Measurements from ENCODE around the gene KIR3DL3. TPM values are rescaled to one million over a fixed set of nuclear protein-coding genes. Genes with fewer than 3 reads are reported as not detected.
A peak's percentile ranks its signal among the peaks of the same experiment; 100 is the strongest.
"Not testable (repeated sequence)": the region's sequence is repeated elsewhere in the genome, so short reads cannot be mapped to it uniquely, and the experiment has no call there.

Gene KIR3DL3
- polyA plus RNA-seq (not detected in 3 replicates), polyA minus RNA-seq (not detected in 3 replicates)
- not detected for polyA plus RNA-seq (2011; ENCODE audit: low read depth)
- not detected in 2 replicates for polyA plus RNA-seq (2011; cell fraction: cytosol; rRNA removed)
- not detected in 2 replicates for polyA plus RNA-seq (2011; cell fraction: nucleus; rRNA removed)
- not detected in 2 replicates for polyA plus RNA-seq (2012; ENCODE audit: low replicate concordance)
- not detected for polyA minus RNA-seq (2011; cell fraction: cytosol; rRNA and poly(A)+ RNA removed)
- polyA minus RNA-seq (2011; cell fraction: nucleus; rRNA and poly(A)+ RNA removed): not detected in 2 replicates

DNA sequence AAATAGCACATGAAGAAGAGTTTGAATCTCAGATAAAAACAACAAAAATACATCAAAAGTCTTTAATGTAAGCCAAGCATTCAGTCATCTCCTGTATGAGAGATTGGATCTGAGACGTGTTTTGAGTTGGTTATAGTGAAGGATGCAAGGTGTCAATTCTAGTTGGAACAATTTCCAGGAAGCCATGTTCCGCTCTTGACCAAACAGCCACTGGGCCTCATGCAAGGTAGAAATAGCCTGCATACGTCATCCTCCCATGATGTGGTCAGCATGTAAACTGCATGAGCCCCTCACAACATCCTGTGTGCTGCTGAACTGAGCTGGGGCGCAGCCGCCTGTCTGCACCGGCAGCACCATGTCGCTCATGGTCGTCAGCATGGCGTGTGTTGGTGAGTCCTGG is at the start of gene KIR3DL3:
TSS of gene KIR3DL3 (plus strand) at position 301 of the 400 bp plus-strand sequence. CDS start at position 356, 55 bp downstream.
- Histone ChIP-seq H3K27ac (ENCODE audit: control insufficient read depth, insufficient read depth, low read length) (no peak within 1 kb of the TSS), H3K9me1 (ENCODE audit: control insufficient read depth, extremely low read depth, insufficient read depth, low read length) (no peaks in the 10 kb centered on the region), H3K4me1 (ENCODE audit: control insufficient read depth, extremely low read depth, insufficient read depth, low read length) (no peaks in the 10 kb centered on the region), H3K9ac (ENCODE audit: control insufficient read depth, extremely low read depth, insufficient read depth, low read length) (no peak within 1 kb of the TSS), H4K20me1 (ENCODE audit: control insufficient read depth, extremely low read depth, insufficient read depth, low read length) (no peaks in the 10 kb centered on the region), H3K79me2 (ENCODE audit: control insufficient read depth, insufficient read depth, low read length) (no peaks in the 10 kb centered on the region), H3K36me3 (ENCODE audit: control insufficient read depth in 2 of 2, extremely low read depth in 1 of 2, insufficient read depth in 2 of 2, low read length in 2 of 2) (no peaks in the 10 kb centered on the region), H3K27me3 (ENCODE audit: control insufficient read depth, extremely low read depth, insufficient read depth, low read length) (no peaks in the 10 kb centered on the region), H3K4me2 (ENCODE audit: control insufficient read depth, extremely low read depth, insufficient read depth, low read depth, low read length) (no peak within 1 kb of the TSS), H3K4me3 (ENCODE audit: control insufficient read depth in 2 of 3, extremely low read depth in 1 of 3, insufficient read depth in 2 of 3, low read depth in 1 of 3, low read length in 3 of 3) (no peak within 1 kb of the TSS), H3K9me3 (ENCODE audit: control insufficient read depth, low read depth, low read length) (peaks cover 4% of the 10 kb centered on the region), H2AFZ (ENCODE audit: control insufficient read depth, low read length) (no peak within 1 kb of the TSS)
- no peak for FAIRE-seq
- dilution Hi-C loops (cut with MboI; ENCODE audit: extremely low pct_ligation_motif_present, low sequenced_read_pairs): no loop called here
- no peak for DNase-seq (ENCODE audit: low read depth, low spot score)
- TF ChIP-seq, protein P1, sequence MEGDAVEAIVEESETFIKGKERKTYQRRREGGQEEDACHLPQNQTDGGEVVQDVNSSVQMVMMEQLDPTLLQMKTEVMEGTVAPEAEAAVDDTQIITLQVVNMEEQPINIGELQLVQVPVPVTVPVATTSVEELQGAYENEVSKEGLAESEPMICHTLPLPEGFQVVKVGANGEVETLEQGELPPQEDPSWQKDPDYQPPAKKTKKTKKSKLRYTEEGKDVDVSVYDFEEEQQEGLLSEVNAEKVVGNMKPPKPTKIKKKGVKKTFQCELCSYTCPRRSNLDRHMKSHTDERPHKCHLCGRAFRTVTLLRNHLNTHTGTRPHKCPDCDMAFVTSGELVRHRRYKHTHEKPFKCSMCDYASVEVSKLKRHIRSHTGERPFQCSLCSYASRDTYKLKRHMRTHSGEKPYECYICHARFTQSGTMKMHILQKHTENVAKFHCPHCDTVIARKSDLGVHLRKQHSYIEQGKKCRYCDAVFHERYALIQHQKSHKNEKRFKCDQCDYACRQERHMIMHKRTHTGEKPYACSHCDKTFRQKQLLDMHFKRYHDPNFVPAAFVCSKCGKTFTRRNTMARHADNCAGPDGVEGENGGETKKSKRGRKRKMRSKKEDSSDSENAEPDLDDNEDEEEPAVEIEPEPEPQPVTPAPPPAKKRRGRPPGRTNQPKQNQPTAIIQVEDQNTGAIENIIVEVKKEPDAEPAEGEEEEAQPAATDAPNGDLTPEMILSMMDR (optimal IDR thresholded peaks at IDR 0.05 in 1 of 3, IDR thresholded peaks at IDR 0.05 in 1 of 3, conservative IDR thresholded peaks at IDR 0.05 in 1 of 3; ENCODE audit: extremely low read depth in 1 of 3, insufficient read depth in 2 of 3, low read length in 3 of 3): no peak
- no peak for TF ChIP-seq EZH2 (IDR thresholded peaks at IDR 0.05; ENCODE audit: low read length)

DNA sequence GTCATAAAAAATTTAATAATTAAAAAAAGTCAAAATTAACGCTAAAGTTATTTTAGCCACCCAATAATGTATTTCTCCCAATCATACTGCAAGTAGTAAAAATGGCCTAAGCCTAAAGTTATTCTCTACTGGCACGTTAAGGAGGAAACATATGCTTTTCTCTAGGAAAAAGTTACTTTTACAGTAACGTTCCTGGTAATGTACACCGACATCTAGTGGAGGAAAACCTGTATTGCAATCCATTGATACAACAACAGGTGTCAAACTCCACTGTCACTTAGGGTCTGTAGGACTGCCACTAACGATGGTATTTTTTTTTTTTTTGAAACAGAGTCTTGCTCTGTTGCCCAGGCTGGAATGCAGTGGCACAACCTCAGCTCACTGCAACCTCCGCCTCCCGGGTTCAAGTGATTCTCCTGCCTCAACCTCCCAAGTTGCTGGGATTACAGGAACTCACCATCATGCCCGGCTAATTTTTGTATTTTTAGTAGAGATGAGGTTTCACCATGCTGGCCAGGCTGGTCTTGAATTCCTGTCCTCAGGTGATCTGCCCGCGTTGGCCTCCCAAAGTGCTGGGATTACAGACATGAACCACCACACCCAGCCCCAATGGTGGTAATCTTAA is 47.9 kb upstream of the KIR3DL3 start:
- H3K4me2 ChIP-seq (ENCODE audit: control insufficient read depth, extremely low read depth, insufficient read depth, low read depth, low read length); H3K27ac ChIP-seq (ENCODE audit: control insufficient read depth, insufficient read depth, low read length); H3K9me1 ChIP-seq (ENCODE audit: control insufficient read depth, extremely low read depth, insufficient read depth, low read length); DNase-seq (ENCODE audit: low read depth, low spot score); dilution Hi-C loops (cut with MboI; ENCODE audit: extremely low pct_ligation_motif_present, low sequenced_read_pairs); H4K20me1 ChIP-seq (ENCODE audit: control insufficient read depth, extremely low read depth, insufficient read depth, low read length); H3K79me2 ChIP-seq (ENCODE audit: control insufficient read depth, insufficient read depth, low read length); H3K4me1 ChIP-seq (ENCODE audit: control insufficient read depth, extremely low read depth, insufficient read depth, low read length); H3K4me3 ChIP-seq (ENCODE audit: control insufficient read depth in 2 of 3, extremely low read depth in 1 of 3, insufficient read depth in 2 of 3, low read depth in 1 of 3, low read length in 3 of 3); H3K9me3 ChIP-seq (ENCODE audit: control insufficient read depth, low read depth, low read length); H2AFZ ChIP-seq (ENCODE audit: control insufficient read depth, low read length); FAIRE-seq; H3K27me3 ChIP-seq (ENCODE audit: control insufficient read depth, extremely low read depth, insufficient read depth, low read length); H3K9ac ChIP-seq (ENCODE audit: control insufficient read depth, extremely low read depth, insufficient read depth, low read length); H3K36me3 ChIP-seq (ENCODE audit: control insufficient read depth in 2 of 2, extremely low read depth in 1 of 2, insufficient read depth in 2 of 2, low read length in 2 of 2): not testable (repeated sequence)
- TF ChIP-seq, protein P1 (optimal IDR thresholded peaks at IDR 0.05 in 1 of 3, IDR thresholded peaks at IDR 0.05 in 1 of 3, conservative IDR thresholded peaks at IDR 0.05 in 1 of 3; ENCODE audit: extremely low read depth in 1 of 3, insufficient read depth in 2 of 3, low read length in 3 of 3): peak; percentile 37 to 65 (median 58)
